Activated CD4-positive, CD25-positive, alpha-beta regulatory T cell treated with anti-CD3 and anti-CD28 coated beads, Interleukin-2, amount 50 U/mL, for 16 hours (primary cell): ENCODE data around the gene WDR81.

Experiments
- DNase-seq: peaks from one replicate; pipeline ENCODE4 v3.0.0-alpha.2; 2020; ENCODE audit warnings: low read depth, low spot score

WDR81 gene

DNA sequence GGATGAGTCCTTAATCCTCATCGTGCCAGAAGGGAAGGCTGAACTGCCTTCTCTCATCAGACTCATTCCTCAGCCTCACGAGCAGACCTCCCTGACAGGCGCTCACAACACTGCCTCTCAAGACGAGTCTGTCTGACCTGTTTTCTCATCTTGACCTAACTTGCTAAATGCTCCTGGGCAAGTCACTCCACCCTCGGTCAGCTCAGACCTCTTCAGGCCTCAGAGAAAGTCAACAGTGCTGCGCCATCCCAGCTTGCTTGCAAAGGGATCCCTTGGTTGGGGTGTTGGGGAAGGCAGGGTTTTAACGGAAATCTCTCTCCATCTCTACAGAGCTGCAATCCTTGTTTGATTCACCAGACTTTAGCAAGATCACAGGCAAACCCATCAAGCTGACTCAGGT, 52.4 kb downstream of the WDR81 start:
- no peak for DNase-seq

DNA sequence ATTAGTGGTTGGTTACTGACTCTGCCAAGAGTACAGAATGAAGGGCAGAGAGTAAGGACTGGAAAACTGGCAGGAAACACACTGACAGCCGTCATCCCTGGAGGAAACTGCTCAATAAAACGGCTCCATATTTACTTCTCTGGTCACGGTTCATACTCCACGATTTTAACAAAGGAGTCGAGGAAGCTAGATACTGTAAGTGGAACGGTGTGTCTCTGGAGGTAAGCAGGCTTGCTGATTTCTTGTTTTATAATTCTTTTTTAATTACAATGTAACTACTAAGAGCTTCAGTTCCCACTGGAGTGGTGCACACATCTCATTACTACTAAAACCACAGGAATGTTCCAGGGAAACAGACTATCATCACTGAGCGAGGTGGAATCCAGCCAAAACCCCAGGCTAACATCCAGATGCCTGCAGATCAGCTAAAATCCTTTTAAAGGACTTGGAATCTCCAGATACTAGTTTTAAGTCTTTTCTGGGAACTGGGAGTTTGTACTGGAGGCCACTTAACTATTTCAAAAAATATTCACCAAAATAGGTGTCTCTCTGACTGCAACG, 55.1 kb downstream of the WDR81 start:
- DNase-seq = no peak

DNA sequence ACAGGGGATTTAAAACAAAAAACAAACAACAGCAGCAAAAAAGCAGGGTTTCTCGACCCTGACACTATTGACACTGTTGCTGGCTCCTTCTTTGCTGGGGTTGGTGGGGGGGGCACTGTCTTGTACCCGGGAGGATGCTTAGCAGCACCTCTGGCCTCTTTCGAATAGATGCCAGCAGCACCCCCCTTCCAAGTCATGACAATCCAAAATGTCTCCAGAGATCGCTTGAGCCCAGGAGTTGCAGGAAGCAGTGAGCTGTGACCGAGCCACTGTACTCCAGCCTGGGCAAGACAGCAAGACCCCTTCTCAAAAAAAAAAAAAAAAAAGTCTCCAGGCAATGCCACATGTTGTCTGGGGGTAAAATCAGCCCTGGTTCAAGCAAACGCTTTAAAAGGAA, 57.7 kb downstream of the WDR81 start:
- no peak for DNase-seq

DNA sequence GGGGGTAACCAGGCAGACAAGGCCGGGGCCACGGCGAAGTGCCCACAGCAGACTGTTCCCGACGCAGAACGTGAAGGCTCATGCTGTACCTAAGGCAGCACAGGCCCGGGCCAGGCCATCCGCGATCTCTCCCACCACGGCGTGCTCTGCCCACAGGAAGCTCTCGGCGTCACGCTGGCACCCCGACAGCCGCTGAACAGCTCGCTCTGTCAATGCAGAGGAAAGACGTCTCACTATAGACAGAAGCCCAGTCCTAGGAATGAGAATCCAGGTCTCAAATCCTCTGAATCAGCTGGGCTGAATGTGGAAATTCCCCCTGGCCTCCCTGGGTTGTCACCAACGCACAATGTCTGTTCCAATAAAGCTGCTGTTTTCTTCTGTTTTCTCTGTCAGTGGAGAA, 58.8 kb downstream of the WDR81 start:
- no peak for DNase-seq

DNA sequence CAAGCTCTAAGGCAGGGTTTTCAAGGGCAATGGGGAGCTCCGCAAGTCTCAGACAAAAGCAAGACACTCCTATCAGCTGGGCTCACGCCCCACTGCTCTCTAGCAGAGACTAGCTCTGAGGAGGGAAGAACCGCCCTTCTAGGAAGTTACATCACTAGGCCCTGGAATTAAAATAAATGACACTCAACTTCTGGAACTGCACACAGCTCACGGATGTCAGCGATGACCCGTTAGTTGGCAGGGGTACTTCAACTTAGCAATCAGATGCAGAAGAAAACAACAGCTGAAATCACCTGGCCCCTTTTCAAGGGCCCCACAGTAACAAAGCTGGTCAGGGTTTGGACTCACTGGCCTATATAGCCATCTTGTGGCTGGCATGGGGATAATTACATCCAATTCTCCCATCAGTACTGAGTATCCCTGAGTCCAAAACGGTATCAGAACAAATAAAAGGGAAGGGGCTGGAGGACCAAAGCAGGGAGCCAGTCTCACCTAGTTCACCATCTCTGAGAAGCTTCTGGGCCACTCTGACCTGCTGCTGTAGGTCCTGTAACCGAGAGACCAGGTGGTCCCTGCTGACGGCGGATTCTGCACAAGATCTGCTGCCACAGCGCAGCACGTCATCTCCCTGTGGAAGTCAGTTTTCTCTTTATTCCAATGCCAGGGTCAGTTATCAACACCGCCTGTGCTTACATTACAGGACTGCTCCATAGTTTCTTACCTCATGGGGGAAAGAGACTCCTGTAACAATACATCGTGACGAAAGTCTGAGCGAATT, 59.5 kb downstream of the WDR81 start:
- DNase-seq = no peak

DNA sequence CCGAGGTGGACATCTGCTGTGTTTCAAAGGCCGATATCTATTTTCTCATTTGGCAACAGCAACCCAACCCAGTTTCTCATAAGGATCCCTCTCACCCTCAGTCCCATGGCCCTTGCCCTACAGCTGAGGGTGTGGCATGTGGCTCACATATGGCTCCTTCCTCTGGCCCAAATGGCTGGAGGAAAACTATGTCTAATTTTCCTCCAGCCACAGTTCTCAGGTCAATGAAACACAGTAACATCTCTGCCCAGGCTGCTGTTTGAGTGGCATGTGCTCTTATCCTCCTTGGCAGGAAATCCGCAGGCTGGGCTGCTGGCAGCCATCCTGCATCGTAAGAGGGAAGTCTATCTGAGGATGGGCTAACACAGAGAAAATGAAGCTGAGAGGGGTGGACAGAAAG, 61.4 kb downstream of the WDR81 start:
- no peak for DNase-seq

DNA sequence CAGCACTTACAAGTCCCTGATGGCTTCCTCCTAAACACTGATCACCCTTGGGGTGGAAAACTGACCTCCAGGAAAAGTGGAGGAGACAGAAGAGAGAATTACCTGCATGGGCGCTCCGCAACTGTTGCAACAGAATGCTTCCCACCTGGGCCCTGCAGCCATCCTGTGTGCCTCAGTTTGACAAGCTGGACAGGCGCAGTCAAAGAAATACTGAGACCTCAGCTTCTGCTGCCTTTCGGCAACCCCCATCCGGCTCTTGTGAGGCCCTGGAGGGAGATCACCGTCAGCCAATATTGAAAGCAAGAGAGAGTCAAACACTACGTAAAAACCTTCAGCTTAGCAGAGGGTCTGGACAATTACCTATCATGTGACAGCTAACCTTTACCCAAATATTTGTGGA, 62.2 kb downstream of the WDR81 start:
- no peak for DNase-seq

DNA sequence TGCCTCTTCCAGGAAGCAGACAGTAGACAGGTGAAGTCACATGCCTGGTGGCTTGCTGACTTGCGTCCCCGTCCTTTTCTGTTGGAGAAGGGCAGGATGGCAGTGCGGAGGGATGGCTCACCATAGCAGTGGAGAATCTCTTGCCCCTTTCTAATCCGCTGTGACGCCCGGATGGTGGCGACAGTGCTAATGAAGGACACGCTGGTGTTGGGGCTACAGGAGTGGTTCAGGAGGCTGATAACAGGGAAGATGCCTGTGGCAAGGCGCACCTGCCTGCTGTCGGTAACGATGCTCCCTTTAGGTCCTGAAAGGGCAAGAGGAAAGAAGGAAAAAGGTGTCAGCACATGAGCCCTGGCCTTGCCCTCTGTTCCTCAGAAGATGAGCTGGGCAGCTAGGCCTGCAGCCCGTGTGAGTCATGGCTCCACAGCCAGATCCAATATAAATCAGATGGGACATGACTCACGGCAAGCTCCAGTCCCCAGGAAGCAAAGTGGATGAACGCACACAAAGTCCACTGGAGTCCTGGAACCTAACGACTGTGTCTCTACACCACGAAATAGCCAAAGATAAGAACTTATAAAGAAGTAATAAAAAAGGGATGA, 62.9 kb downstream of the WDR81 start:
- DNase-seq = no peak
